HTR-8/SVneo (cell line): Measurements from ENCODE around the gene LGI1.

Experiments
- DNase-seq: peaks from one replicate; pipeline ENCODE4 v3.0.0; 2011; ENCODE audit warnings: low spot score, mixed read lengths; ENCODE audit not compliant: insufficient read length
- FAIRE-seq: peaks from 2 replicates; lab custom pipeline; 2011; peaks lifted over from hg19 to GRCh38; lab: Jason Lieb, UNC

LGI1 gene

DNA sequence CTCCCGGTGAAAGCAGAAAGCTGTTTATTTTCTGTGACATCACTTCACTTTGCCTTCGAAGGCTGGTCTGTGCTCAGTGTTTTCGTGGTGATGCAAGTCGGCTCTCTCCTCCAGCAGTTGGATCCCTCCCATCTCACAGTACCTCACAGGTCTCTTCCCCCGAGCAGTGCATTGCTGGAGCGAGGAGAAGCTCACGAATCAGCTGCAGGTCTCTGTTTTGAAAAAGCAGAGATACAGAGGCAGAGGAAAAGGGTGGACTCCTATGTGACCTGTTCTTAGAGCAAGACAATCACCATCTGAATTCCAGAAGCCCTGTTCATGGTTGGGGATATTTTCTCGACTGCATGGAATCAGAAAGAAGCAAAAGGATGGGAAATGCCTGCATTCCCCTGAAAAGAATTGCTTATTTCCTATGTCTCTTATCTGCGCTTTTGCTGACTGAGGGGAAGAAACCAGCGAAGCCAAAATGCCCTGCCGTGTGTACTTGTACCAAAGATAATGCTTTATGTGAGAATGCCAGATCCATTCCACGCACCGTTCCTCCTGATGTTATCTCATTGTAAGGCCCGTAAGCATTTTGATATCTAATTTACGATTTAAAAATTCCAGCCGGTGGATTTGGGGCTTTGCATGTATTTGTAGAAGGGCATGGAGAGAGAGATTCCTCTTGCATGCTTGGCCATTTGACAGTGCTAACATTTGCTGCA lies at the start of gene LGI1:
LGI1 (plus strand) TSS at position 136 of the 707 bp plus-strand sequence; CDS start at position 345, 209 bp downstream.
- FAIRE-seq = no peak
- no peak for DNase-seq

DNA sequence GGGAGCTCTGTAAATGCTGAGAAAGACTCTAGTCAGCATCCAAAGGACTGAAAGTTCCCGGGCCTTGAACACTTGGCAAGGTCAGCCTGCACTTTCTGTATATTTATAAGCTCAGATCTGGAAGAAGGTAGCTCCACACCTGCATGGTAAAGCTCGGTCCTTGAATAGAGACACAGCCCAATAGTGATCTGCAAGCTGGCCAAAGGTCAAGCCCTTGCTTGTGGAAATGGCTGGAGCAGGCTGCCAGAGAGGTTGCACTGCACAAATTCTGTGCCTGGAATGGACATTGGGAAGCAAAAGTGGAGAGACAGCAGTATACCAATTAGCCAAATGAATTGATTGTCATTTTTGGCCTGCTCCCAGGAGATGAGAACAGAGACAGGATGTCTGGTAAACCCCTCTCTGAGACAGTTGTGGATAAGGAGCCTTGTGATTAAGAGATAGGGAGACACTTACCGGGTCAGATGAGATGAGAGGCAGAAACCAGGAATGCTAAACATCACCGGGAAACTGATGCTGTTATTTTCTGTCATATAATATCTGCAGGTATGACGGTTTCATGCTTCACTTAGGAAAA lies 47.3 kb upstream of the LGI1 start:
- DNase-seq (no peak), FAIRE-seq (no peak)

DNA sequence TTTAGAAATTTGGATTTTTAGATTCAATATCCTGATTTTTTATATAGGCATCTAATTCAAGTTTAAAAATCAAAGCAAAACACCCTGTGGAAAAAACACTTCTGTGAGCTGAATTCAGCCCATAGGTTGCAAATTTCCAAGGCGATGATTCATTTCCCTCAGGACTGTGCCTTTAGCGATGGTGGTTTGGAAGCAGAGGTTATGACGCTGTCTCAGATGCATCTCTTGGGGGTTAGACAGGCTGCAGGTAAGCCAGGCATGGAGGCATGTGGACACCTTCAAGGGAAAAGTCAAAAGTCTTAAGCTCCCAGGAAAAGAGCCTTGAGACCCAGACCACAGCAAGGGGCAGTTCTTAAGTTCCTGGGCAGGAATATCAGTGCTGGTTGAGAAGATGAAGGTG lies 45.8 kb upstream of the LGI1 start:
- FAIRE-seq (no peak), DNase-seq (no peak)

DNA sequence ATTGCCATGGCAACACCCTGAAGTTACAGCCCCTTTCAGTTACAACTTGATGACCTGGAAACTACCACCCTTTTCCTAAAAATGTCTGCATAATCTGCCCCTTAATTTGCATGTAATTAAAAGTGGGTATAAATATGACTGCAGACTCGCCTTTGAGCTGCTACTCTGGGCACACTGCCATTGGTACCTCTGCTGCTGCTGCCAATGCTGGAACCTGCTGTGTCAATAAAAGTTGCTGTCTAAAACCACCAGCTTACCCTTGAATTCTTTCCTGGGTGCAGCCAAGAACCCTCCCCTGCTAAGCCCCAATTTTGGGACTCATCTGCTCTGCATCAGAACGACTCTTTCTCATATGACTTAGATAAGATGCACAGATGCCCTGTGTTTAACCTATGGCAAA lies 45.1 kb upstream of the LGI1 start:
- no peak for FAIRE-seq
- DNase-seq = no peak

DNA sequence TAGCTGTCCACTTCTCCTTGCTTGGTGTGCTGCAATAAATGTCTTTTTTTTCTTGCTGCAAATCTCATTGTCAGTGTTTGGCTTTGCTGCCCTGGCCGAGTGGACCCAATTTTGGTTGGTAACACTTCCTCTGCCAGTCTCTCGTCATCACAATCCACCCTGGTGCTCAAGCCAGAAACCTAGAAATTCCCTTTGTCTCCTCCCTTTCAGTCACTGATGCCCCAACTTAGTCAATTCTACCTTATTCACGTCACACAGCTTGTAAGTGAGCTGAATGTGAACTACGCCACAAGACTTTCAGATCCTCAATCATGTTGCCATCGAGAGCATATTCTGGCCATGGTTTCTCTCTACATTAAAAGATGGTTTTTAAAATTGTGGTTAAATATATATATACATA lies 42.4 kb upstream of the LGI1 start:
- DNase-seq (no peak), FAIRE-seq (peak; percentile 26)

DNA sequence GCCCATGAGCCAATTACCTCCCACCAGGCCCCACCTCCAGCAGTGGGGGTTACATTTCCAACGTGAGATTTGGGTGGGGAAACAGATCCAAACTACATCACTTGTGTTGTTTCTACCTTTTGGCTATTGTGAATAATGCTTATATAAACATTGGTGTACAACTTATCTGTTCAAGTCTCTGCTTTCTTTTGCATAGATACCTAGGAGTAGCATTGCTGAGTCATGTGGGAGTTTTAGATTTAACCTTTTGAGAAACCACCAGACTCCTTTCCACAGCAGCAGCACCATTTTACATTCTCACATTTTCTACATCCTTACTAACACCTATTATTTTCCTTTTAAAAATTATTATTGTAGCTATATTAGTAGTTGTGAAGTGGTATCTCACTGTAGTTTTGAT lies 41.0 kb upstream of the LGI1 start:
- DNase-seq = no peak
- no peak for FAIRE-seq

DNA sequence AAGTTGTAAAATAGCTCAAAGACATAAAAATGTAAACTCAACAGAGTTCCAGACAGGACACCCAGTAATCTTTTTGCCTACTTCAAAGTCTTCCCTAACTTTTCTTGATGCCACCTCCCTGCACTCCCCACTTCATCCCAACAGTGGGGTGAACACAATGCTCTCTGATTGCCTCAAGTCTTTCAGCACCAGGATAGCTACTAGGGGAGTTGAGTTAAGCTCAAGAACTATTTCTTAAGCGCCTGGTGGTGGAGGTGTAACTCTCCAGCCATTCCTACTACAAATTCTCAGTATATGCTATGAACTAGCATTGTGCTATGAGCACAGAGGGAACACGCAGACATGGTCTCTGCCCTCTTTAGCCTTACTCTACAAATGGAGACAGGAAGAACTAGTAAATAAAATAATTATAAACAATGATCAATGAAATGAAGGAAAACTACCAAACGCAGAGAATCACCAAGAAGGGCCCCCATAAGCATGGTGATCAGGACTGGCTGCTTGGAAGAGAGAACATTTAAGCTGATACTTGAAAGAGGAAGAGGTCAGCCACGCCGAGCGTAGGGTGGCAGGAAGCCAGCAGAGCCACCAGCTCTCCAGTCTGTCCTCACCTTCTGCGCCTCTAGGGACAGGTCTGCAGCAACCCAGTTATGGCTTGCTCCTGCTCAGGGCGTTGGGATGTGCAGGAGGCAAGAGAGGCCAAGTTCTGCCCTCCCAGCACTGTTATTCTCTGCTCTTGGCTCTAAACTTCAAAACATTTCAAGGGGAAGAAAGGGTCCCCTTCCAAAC lies 38.6 kb upstream of the LGI1 start:
- no peak for DNase-seq

DNA sequence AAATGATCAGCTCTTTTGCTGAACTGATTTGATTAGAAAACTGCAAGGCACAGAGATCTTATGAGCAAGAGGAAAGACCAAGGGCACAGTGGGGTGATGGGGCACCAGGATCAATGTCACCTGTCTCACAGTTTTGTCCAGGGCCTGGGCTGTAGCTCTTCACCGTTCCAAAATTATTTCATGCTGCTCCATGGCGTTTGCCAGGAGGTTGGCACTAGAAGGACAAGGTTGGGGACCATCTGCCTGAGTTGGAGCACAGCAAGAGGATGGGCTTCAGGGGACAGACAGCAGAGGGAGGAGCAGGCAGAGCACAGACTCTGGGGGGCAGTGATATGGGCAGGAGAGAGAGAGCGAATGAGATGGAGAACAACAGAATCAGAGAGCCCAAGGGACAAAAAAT lies 37.8 kb upstream of the LGI1 start:
- DNase-seq (no peak), FAIRE-seq (no peak)

More for the DNA sequence above, 38.6 kb upstream of the LGI1 start:
- FAIRE-seq = no peak

DNA sequence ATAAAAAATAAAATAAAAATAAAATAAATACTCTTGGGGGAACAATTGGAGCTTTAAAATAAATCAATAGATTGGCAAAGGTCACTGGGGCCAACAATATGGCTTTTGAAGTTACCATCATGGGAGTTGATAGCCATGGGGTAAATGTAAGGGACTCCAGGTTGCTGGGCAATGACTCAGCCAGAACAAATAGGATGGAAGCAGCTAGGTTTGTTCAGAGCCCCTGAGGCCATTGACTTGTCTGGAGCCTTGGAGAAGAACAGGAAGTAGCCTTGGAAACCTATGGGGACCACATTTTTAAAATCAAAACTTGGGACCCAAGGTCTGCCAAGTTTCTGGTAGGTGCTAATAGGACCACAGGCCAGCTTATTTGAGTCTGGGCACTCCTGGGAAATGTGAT lies 35.2 kb upstream of the LGI1 start:
- no peak for FAIRE-seq

DNA sequence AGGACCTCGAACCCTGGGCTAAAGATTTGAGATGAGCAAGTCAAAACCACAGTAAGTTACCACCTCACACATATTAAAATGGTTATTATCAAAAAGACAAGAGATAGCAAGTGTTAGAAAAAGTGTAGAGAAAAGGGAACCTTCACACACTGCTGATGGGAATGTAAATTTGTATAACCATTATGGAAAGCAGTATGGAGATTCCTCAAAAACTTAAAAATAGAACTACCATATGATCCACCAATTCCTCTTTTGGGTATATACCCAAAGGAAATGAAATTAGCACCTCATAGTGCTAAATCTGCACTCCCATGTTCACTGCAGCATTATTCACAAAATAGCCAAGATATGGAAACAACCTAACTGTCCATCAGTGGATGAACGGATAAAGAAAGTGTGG lies 34.6 kb upstream of the LGI1 start:
- no peak for FAIRE-seq
- no peak for DNase-seq

More for the DNA sequence above, 35.2 kb upstream of the LGI1 start:
- no peak for DNase-seq

DNA sequence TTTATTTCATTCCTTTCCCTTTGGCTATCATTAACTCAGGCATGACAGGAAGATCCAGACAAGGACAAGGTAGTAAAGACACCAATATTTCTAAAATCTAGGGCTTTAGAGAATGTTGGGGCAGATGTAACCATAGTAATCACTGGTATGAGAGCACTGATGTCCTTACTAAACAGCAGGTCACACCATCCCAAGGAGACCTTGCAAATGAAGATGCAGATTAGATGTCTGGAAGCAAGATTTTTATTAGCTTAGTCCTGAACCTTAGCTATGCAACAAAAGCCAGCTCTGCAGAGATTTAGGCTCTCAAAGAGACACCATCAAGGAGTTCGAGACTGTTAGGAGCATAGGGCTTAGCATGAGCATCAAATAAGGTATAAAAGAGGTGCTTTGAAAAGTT lies 31.7 kb upstream of the LGI1 start:
- DNase-seq (no peak), FAIRE-seq (no peak)

DNA sequence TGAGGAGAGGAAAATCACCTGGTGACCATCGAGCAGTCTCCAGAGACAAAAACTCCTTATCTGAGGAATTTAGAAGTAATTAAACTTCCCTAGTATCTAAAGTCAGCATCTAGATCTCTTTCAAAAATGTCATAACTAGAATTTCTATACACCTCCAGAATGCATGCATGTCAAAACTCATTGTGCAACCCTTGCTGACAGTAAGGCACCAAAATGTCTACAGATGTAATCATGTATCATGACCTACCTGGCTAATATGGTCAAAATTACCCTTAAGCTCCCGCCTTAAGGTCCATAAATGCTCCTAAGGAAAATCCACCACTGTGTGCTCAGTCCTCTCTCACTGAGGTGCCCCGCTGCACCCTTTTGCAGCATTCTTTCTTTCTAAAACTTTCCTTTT lies 16.4 kb upstream of the LGI1 start:
- DNase-seq (no peak), FAIRE-seq (no peak)

DNA sequence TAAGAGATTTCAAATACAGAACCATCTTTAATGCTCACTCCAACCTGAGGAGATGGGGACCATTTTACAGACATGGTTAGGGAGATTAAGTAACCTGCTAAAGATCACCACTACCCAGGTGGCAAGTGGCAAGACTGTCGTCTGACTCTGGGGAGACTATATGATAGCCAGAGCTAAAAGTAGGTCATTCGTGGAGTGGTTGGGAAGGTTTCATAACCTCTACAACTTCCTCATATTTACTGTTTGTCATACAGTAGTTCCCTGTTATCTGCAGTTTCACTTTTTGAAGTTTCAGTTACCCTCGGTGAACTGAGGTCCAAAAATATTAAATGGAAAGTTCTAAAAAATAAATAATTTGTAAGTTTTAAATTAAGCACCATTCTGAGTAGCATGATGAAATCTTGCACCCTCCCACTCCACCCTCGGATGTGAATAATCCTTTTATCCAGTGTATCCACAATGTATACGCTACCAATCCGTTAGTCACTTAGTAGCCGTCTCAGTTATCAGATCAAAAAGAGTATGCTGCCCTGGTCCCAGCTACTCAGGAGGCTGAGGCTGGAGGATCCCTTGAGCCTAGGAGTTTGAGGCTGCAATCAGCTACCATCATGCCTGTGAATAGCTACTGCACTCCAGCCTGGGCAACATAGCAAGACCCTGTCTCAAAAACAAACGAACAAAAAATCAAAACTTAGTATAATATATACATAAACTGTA lies 14.9 kb upstream of the LGI1 start:
- FAIRE-seq = no peak
- DNase-seq = no peak

DNA sequence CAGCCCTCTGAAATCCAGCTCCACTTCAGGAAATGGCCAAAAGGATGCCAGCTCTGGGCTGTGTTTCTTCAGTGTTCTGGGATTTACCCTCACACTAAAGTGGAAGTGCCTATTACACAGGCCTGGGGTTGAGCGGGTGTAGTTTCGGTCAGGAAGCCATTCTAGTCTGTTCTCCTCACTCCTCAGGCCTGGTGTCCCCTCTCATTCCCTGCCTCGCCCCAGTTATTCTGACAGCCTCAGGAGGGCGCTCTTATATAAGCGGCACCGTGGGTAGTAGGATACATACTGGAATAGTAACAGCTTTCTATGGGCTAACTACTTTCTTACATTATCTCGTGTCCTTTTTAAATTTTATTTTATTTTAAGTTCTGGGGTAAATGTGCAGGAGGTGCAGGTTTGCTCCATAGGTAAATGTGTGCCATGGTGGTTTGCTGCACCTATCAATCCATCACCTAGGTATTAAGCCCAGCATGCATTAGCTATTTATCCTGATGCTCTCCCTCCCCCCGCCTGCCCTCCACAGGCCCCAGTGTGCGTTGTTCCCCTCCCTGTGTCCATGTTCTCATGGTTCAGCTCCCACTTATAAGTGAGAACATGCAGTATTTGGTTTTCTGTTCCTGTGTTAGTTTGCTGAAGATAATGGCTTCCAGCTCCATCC lies 12.2 kb upstream of the LGI1 start:
- DNase-seq (peak; percentile 51), FAIRE-seq (no peak)

DNA sequence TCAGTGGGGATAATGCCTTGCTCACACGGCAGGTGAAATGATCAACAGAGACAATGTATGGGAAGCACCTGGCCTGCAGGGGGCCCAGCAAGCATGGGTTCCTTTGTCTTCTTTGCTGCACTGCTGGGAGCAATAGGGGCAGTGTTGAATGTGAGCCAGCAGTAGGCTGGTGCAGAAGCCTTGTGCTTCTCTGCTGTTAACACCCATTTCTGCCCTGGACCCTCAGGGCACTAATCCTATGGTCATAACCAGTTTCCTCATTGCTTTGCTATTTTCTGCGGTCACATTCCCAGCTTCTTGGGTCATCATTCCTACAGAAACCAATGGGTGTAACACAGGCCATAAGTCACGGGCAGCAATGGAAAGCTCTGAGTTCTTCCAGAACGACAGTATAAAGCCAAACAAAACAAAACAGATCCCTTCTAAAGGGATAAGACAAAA lies 10.9 kb upstream of the LGI1 start:
- peak; percentile 94 for DNase-seq
- FAIRE-seq = peak; percentile 96

DNA sequence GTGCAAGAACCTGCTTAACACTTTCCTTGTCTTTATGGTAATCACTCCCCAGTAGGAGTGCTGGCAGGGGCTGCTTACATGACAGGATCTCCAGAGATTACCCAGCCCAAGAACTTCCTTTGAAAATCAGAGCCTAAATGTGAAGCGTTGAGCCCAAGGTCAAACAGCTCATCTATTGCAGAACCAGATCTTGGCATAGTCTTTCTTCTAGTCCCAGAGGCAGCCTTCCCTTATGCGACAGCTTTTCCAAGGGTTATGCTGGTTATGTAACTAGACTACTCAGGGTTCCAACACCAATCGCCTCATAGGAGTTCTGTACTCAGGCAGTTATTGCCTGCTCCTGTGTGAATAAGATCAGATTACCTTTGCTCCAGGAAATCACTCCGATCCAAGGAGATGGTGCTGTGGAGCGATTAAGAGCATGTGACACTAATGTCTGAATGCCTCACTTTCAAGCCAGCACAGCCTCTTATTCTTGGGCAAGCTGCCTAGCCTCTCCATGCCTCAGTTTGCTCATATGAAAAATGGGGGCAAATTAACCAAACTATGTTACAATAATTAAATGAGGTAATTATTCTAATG lies 8.4 kb upstream of the LGI1 start:
- DNase-seq (no peak), FAIRE-seq (no peak)

DNA sequence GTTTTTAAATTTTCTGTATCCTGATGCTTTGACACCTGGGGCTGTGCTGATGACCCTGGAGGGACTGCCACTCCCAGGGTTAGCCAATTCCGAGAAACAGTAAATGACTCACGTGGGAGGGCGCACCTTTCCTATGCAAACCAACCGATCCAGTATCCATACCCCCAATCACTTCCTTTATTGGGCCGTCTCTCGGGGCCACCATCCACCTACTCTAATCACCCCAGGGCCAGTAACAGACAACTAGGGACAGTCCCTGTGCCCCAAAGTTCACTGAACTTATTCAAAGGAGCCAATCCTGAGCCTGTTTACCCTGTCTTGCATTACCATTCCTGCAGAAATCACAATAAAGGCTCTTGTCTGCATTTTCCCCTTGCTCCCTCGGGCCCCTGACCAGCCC lies 6.6 kb upstream of the LGI1 start:
- FAIRE-seq (no peak), DNase-seq (no peak)

DNA sequence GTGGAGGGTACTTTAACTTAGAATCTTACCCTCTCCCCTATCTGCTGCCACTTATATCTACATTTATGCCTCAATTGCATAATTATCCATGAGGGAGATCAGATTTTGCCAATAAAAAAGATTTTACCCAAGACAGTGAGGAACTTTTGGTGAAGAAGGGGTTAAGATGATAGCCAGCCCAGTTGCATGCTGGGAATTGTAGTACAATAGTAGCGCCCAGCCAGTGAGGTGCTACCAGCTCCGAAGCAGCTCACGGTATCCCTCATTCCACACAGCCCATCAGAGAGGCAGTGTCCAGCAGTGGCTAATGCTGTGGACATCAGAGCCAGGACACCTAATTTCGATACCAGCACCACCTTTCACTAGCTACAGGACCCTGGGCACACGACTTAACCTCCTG lies 5.9 kb upstream of the LGI1 start:
- FAIRE-seq (peak; percentile 90), DNase-seq (peak; percentile 40)

DNA sequence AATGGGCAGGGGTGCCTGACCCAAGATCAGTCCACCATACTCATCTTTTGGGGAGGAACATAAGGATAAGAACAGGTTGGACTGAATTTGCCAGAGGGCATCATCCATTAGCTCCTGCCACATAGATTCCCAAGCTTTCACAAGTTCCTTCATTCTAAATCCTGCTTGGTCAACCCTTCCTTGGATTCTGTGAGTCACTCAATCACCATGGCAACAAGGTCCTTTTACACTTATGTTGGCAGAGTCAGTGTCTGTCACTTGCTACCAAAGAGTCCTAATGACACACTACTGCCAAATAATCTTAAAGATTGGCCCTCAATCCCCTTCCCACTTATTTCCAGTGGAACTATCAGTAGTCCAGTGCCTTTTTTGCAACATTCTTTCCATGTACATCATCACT lies 5.0 kb upstream of the LGI1 start:
- FAIRE-seq = peak; percentile 69
- peak; percentile 52 for DNase-seq
